Measurements from ENCODE around the gene CFAP97D1. TPM values are rescaled to one million over a fixed set of nuclear protein-coding genes. Genes with fewer than 3 reads are reported as not detected.
A peak's percentile ranks its signal among the peaks of the same experiment; 100 is the strongest.

Gene CFAP97D1
- total and polyA plus RNA-seq, 7 experiments from 2014 or later = not detected

DNA sequence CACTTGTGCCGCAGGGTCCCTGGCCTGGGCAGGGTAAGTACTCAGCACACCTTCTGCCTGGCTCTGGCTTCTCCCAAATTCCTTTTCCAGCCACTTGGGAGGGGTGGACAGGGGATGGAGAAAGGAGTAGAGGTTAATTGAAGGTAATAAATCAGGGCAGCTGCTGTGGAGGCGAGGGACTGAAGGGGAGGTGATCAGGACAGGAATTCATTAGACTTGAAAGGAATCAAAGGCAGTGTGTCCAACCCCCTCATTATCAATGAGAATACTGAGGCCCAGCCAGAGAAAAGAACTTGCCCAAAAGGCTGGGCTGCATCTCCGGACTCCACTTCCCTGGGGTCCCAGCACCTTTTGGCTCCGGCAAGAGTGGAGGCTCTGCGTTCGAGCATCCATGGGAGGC is 24.0 kb upstream of the CFAP97D1 start:
- Mint-ChIP-seq H3K4me3 (peak overlapping the region in 1 of 10 donors; percentile 47), H3K36me3 (no peaks in the 10 kb centered on the region), H3K9me3 (peaks cover 0 to 1% (median 0%) of the 10 kb centered on the region in 11 donors), H3K27ac (no peak overlapping the region), H3K4me1 (peaks cover 0 to 6% (median 0%) of the 10 kb centered on the region in 7 donors), H3K27me3 (peaks cover 34 to 58% (median 44%) of the 10 kb centered on the region in 5 donors)
- POLR2A ChIA-PET = no interaction called here
- Histone ChIP-seq H3K4me3 (ENCODE audit: low read length) (no peak overlapping the region), H3K27ac (ENCODE audit: low read depth, low read length) (no peak overlapping the region), H3K4me1 (ENCODE audit: control insufficient read depth in 2 of 2, insufficient read depth in 2 of 2, low read length in 2 of 2) (no peaks in the 10 kb centered on the region), H3K36me3 (ENCODE audit: control insufficient read depth in 2 of 3, insufficient read depth in 3 of 3, low read length in 3 of 3) (no peaks in the 10 kb centered on the region), H3K9me3 (ENCODE audit: control insufficient read depth in 2 of 3, low read length in 3 of 3) (no peaks in the 10 kb centered on the region), H3K27me3 (ENCODE audit: control insufficient read depth in 2 of 2, insufficient read depth in 2 of 2, low read length in 2 of 2) (peaks cover 0 to 2% of the 10 kb centered on the region in 2 donors)
- no peak for ATAC-seq
- CTCF ChIA-PET = interaction anchor here (0.6 to 8.7 kb wide), 5 partner anchors 17 to 83 kb away, joined by 3 to 160 read pairs (median 3); no protein-coding TSS in a partner anchor
- intact Hi-C loops (cut with micrococcal nuclease) = no loop called here
- DNase-seq = no peak

DNA sequence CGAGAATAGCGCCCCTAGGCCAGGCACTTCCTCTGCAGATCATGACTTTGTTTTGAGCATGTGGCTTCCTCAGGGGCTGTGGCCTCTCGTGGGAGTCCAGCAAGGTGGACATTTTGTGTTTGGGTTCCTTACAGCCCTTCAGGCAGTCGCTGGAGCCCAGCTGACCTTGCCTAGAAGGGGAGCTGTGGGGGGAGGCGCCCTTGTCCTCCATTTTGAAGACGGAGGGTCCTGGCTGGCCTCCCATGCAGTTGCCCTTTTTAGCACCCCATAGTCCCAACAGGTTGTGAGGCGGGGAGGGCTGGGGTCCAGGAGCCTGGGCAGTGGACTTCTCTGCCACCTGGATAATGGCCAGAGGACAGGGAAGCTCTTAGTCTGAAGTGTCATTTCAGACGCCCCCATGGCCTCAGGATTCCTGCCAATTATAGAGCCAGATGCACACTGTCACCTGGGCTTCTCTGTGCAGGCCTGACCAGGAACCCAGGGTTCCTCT is 23.0 kb upstream of the CFAP97D1 start:
- no peaks in the 10 kb centered on the region for H3K27me3 ChIP-seq (ENCODE audit: control insufficient read depth in 2 of 2, insufficient read depth in 2 of 2, low read length in 2 of 2)
- no peaks in the 10 kb centered on the region for H3K4me1 ChIP-seq (ENCODE audit: control insufficient read depth in 2 of 2, insufficient read depth in 2 of 2, low read length in 2 of 2)
- intact Hi-C loops (cut with micrococcal nuclease) = no loop called here
- Mint-ChIP-seq H3K27ac (no peak overlapping the region), H3K4me1 (peaks cover 0 to 6% (median 0%) of the 10 kb centered on the region in 7 donors), H3K27me3 (peaks cover 34 to 53% (median 44%) of the 10 kb centered on the region in 5 donors), H3K36me3 (no peaks in the 10 kb centered on the region), H3K4me3 (no peak overlapping the region), H3K9me3 (peaks cover 0 to 1% (median 0%) of the 10 kb centered on the region in 11 donors)
- H3K36me3 ChIP-seq (ENCODE audit: control insufficient read depth in 2 of 3, insufficient read depth in 3 of 3, low read length in 3 of 3) = no peaks in the 10 kb centered on the region
- no peak overlapping the region for H3K27ac ChIP-seq (ENCODE audit: low read depth, low read length)
- H3K9me3 ChIP-seq (ENCODE audit: control insufficient read depth in 2 of 3, low read length in 3 of 3) = no peaks in the 10 kb centered on the region
- POLR2A ChIA-PET = no interaction called here
- H3K4me3 ChIP-seq (ENCODE audit: low read length) = no peak overlapping the region
- ATAC-seq (no peak), DNase-seq (no peak)
- CTCF ChIA-PET = interaction anchor here (0.8 to 8.7 kb wide), 3 partner anchors 9 to 61 kb away, joined by 3 to 160 read pairs (median 9); no protein-coding TSS in a partner anchor

DNA sequence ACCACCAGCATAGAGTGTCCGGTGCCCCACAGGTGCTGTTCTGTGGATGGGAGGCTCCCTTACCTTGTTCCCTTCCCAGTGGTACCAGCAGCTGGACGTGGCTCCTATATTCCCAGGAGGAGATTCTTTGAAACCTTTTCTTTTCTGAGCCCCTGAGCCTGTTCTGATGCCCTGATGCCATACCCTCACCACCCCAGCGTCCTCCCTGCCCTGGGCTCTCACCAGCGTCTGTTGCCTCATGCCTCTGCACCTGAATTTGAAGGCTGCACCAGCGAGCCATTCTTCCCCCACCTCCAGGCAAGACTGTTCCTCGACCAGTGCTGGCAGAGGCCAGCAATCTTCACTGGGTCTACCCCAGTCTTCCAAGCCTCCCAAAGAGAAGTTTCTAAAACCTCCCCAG is 22.1 kb upstream of the CFAP97D1 start:
- H3K4me3 ChIP-seq (ENCODE audit: low read length) = no peak overlapping the region
- no peaks in the 10 kb centered on the region for H3K36me3 Mint-ChIP-seq
- no peak overlapping the region for H3K4me3 Mint-ChIP-seq
- POLR2A ChIA-PET = no interaction called here
- no peaks in the 10 kb centered on the region for H3K27me3 ChIP-seq (ENCODE audit: control insufficient read depth in 2 of 2, insufficient read depth in 2 of 2, low read length in 2 of 2)
- intact Hi-C loops (cut with micrococcal nuclease) = no loop called here
- ATAC-seq (no peak), DNase-seq (no peak)
- H3K36me3 ChIP-seq (ENCODE audit: control insufficient read depth in 2 of 3, insufficient read depth in 3 of 3, low read length in 3 of 3) = no peaks in the 10 kb centered on the region
- peaks cover 0 to 1% (median 0%) of the 10 kb centered on the region in 11 donors for H3K9me3 Mint-ChIP-seq
- peaks cover 0 to 6% (median 0%) of the 10 kb centered on the region in 7 donors for H3K4me1 Mint-ChIP-seq
- no peaks in the 10 kb centered on the region for H3K4me1 ChIP-seq (ENCODE audit: control insufficient read depth in 2 of 2, insufficient read depth in 2 of 2, low read length in 2 of 2)
- CTCF ChIA-PET = interaction anchor here (1.5 to 8.7 kb wide), 3 partner anchors 8 to 182 kb away, joined by 9 to 160 read pairs (median 25); no protein-coding TSS in a partner anchor
- no peaks in the 10 kb centered on the region for H3K9me3 ChIP-seq (ENCODE audit: control insufficient read depth in 2 of 3, low read length in 3 of 3)
- peaks cover 28 to 45% (median 37%) of the 10 kb centered on the region in 5 donors for H3K27me3 Mint-ChIP-seq
- no peak overlapping the region for H3K27ac ChIP-seq (ENCODE audit: low read depth, low read length)
- no peak overlapping the region for H3K27ac Mint-ChIP-seq

DNA sequence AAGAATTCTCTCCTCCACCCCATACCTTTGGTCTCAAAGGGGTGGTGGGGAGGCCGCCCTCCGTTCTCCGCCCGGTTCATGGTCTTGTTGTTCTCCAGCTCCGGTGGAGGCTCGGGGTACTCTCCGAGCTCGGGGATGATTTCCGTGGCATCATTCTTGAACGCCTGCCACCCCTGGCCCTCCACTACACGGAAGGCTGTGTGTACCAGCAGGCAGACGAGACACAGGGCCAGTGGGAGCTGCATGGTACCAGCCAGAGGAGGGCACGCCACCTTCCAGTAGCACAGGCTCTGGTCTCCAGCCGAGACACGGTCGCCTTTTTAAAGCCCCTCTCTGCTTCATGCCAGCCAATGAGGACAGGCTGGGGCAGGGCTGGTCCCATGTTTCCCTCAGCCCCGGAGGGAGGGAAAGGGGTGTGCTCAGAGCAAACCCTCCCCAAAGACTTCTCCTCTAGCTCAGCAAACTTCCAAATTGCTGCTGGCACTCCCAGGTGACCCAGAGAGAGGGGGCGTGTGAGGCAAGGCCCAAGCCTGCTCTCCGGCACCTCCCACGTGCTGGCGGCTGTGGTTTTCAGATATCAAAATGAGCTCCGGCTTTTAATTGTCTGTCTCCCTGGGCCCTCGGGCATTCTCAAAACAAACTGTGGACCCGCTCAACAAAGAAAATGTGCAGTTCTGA is 21.6 kb upstream of the CFAP97D1 start, which contains the start of gene SOST:
Gene SOST, minus strand, starts transcription at position 295 of the 678 bp plus-strand sequence. Its CDS starts 50 bp downstream, at position 245.
- Histone ChIP-seq H3K36me3 (ENCODE audit: control insufficient read depth in 2 of 3, insufficient read depth in 3 of 3, low read length in 3 of 3) (no peaks in the 10 kb centered on the region), H3K27ac (ENCODE audit: low read depth, low read length) (no peak within 1 kb of the TSS), H3K27me3 (ENCODE audit: control insufficient read depth in 2 of 2, insufficient read depth in 2 of 2, low read length in 2 of 2) (no peaks in the 10 kb centered on the region), H3K4me1 (ENCODE audit: control insufficient read depth in 2 of 2, insufficient read depth in 2 of 2, low read length in 2 of 2) (no peaks in the 10 kb centered on the region), H3K4me3 (ENCODE audit: low read length) (no peak within 1 kb of the TSS), H3K9me3 (ENCODE audit: control insufficient read depth in 2 of 3, low read length in 3 of 3) (no peaks in the 10 kb centered on the region)
- intact Hi-C loops (cut with micrococcal nuclease) = no loop called here
- CTCF ChIA-PET = interaction anchor here (1.5 to 8.7 kb wide), 3 partner anchors 8 to 182 kb away, joined by 9 to 160 read pairs (median 25); no protein-coding TSS in a partner anchor
- DNase-seq (no peak), ATAC-seq (no peak)
- POLR2A ChIA-PET = no interaction called here
- Mint-ChIP-seq H3K36me3 (no peaks in the 10 kb centered on the region), H3K4me3 (no peak within 1 kb of the TSS), H3K4me1 (peaks cover 0 to 6% (median 0%) of the 10 kb centered on the region in 7 donors), H3K27ac (no peak within 1 kb of the TSS), H3K9me3 (peaks cover 0 to 1% (median 0%) of the 10 kb centered on the region in 11 donors), H3K27me3 (peaks cover 24 to 40% (median 33%) of the 10 kb centered on the region in 5 donors)

DNA sequence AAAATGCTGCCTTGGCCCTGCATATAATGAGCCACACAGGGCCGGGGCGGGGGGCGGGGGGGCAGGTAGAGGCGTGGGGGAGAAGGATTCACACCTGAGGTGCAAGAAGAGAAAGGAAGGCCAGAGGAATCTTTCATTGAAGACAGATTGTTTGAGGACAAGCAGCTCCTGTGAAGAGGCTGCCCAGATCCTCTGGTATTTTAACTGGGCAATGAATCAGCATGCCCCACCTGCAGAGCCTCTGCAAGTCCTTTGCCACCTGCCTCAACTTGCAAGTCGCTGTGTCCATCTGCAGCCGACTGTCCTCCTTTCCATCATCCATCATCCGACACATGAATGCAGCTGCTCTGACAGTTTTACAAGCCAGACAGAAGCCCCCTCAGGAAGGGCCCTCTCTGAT is 20.4 kb upstream of the CFAP97D1 start:
- H3K27me3 Mint-ChIP-seq = peaks cover 15 to 31% (median 25%) of the 10 kb centered on the region in 5 donors
- no peaks in the 10 kb centered on the region for H3K27me3 ChIP-seq (ENCODE audit: control insufficient read depth in 2 of 2, insufficient read depth in 2 of 2, low read length in 2 of 2)
- DNase-seq (no peak), ATAC-seq (no peak)
- H3K36me3 Mint-ChIP-seq = no peaks in the 10 kb centered on the region
- no peaks in the 10 kb centered on the region for H3K9me3 ChIP-seq (ENCODE audit: control insufficient read depth in 2 of 3, low read length in 3 of 3)
- H3K27ac ChIP-seq (ENCODE audit: low read depth, low read length) = no peak overlapping the region
- no peak overlapping the region for H3K27ac Mint-ChIP-seq
- H3K4me3 Mint-ChIP-seq = no peak overlapping the region
- CTCF ChIA-PET = interaction anchor here (0.7 to 8.7 kb wide), 7 partner anchors 10 to 183 kb away, joined by 4 to 160 read pairs (median 12); no protein-coding TSS in a partner anchor
- H3K4me3 ChIP-seq (ENCODE audit: low read length) = no peak overlapping the region
- H3K4me1 Mint-ChIP-seq = peaks cover 0 to 6% (median 0%) of the 10 kb centered on the region in 7 donors
- H3K4me1 ChIP-seq (ENCODE audit: control insufficient read depth in 2 of 2, insufficient read depth in 2 of 2, low read length in 2 of 2) = no peaks in the 10 kb centered on the region
- POLR2A ChIA-PET = interaction anchor here (0.7 to 1.1 kb wide), 2 partner anchors 66 to 90 kb away, joined by 3 read pairs; no protein-coding TSS in a partner anchor
- peaks cover 0 to 1% (median 0%) of the 10 kb centered on the region in 11 donors for H3K9me3 Mint-ChIP-seq
- H3K36me3 ChIP-seq (ENCODE audit: control insufficient read depth in 2 of 3, insufficient read depth in 3 of 3, low read length in 3 of 3) = no peaks in the 10 kb centered on the region
- intact Hi-C loops (cut with micrococcal nuclease) = loop anchor here (1.0 to 5.0 kb wide), 3 partner anchors 66 to 184 kb away; no protein-coding TSS in a partner anchor

DNA sequence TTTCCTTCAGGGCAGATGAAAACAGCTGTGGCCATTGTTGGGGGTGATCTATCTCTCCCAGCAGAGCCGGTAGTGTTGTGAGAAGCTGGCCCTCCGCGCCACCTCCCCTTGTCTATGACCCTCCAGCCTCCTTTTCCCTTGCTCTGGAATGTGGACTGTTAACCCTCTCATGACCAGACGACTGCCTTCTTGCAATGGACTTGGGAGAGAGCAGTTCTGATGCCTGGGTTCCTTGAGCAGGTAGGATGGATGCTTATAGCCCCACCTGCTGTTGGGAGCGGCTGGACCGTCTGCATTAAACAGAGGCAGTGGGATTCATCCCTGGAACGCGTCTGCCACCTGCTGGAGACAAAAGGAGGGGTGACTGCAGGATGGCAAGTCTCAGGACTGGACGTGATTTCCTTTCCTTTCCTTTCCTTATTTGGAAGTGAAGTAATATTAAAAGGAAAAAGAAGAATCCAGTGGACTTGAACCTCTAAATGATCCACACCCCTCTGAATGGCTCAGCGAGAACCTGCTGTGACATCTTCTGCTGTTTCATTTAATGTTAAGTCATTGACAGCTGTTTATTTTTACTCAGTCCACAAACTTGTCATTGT is 19.9 kb upstream of the CFAP97D1 start:
- peaks cover 13 to 31% (median 25%) of the 10 kb centered on the region in 5 donors for H3K27me3 Mint-ChIP-seq
- ChIA-PET CTCF (interaction anchor here (0.6 to 8.7 kb wide), 10 partner anchors 10 to 184 kb away, joined by 3 to 160 read pairs (median 6); no protein-coding TSS in a partner anchor), POLR2A (interaction anchor here (0.7 to 1.1 kb wide), 2 partner anchors 59 to 66 kb away, joined by 3 to 4 read pairs; no protein-coding TSS in a partner anchor)
- H3K4me3 Mint-ChIP-seq = no peak overlapping the region
- no peak overlapping the region for H3K27ac ChIP-seq (ENCODE audit: low read depth, low read length)
- H3K4me1 Mint-ChIP-seq = peaks cover 0 to 6% (median 0%) of the 10 kb centered on the region in 7 donors
- no peaks in the 10 kb centered on the region for H3K36me3 Mint-ChIP-seq
- H3K27me3 ChIP-seq (ENCODE audit: control insufficient read depth in 2 of 2, insufficient read depth in 2 of 2, low read length in 2 of 2) = no peaks in the 10 kb centered on the region
- peak; percentile 69 to 86 (median 82) for DNase-seq
- no peaks in the 10 kb centered on the region for H3K9me3 ChIP-seq (ENCODE audit: control insufficient read depth in 2 of 3, low read length in 3 of 3)
- H3K4me3 ChIP-seq (ENCODE audit: low read length) = no peak overlapping the region
- ATAC-seq = peak; percentile 99
- H3K36me3 ChIP-seq (ENCODE audit: control insufficient read depth in 2 of 3, insufficient read depth in 3 of 3, low read length in 3 of 3) = no peaks in the 10 kb centered on the region
- H3K27ac Mint-ChIP-seq = no peak overlapping the region
- no peaks in the 10 kb centered on the region for H3K4me1 ChIP-seq (ENCODE audit: control insufficient read depth in 2 of 2, insufficient read depth in 2 of 2, low read length in 2 of 2)
- H3K9me3 Mint-ChIP-seq = peaks cover 0 to 1% (median 0%) of the 10 kb centered on the region in 11 donors
- intact Hi-C loops (cut with micrococcal nuclease) = loop anchor here (1.0 to 5.0 kb wide), 3 partner anchors 66 to 184 kb away; no protein-coding TSS in a partner anchor
